RWPE2 (cell line): ENCODE results near the gene STAT5B.
"Not testable (repeated sequence)": the region's sequence is repeated elsewhere in the genome, so short reads cannot be mapped to it uniquely, and the experiment has no call there.

Experiments used
- ATAC-seq: fragments of 200-7000 bp; cut with Tn5 transposase; 3 replicates; pipeline ENCODE4 v1.9.1; 2021; ENCODE audit warnings: low read depth
- DNase-seq: peaks from one replicate; pipeline ENCODE4 v3.0.0-alpha.2; 2020; ENCODE audit warnings: low spot score
- H3K27ac ChIP-seq: fragments of 450-650 bp; 2 replicates; pipeline ENCODE4 v1.5.1; 2017; ENCODE audit warnings: mild to moderate bottlenecking; ENCODE audit not compliant: poor library complexity, severe bottlenecking
- H3K27me3 ChIP-seq: fragments of 250-450 bp; sonication (Bioruptor Pico); 2 replicates; pipeline ENCODE4 v1.5.1; 2021; ENCODE audit warnings: mild to moderate bottlenecking, moderate library complexity; ENCODE audit not compliant: insufficient read depth, poor library complexity, severe bottlenecking
- H3K36me3 ChIP-seq: fragments of 250-450 bp; sonication (Bioruptor Pico); 2 replicates; pipeline ENCODE4 v1.5.1; 2020; ENCODE audit warnings: low read depth, mild to moderate bottlenecking, moderate library complexity
- H3K4me1 ChIP-seq: fragments of 250-450 bp; sonication (Bioruptor Pico); 2 replicates; pipeline ENCODE4 v1.5.1; 2021; ENCODE audit warnings: mild to moderate bottlenecking, moderate library complexity; ENCODE audit not compliant: insufficient read depth, poor library complexity, severe bottlenecking
- H3K4me3 ChIP-seq: fragments of 250-450 bp; sonication (Bioruptor Pico); 2 replicates; pipeline ENCODE4 v1.5.1; 2021; ENCODE audit warnings: mild to moderate bottlenecking, moderate library complexity; ENCODE audit not compliant: severe bottlenecking
- H3K9me3 ChIP-seq: fragments of 250-450 bp; sonication (Bioruptor Pico); 2 replicates; pipeline ENCODE4 v1.5.1; 2021; ENCODE audit warnings: mild to moderate bottlenecking, moderate library complexity; ENCODE audit not compliant: severe bottlenecking
- TF ChIP-seq, protein P1 (sequence below): fragments of 450-650 bp; IDR thresholded peaks from one replicate; pipeline ENCODE4 v1.5.1; 2017; ENCODE audit warnings: mild to moderate bottlenecking, moderate library complexity; ENCODE audit not compliant: poor library complexity, severe bottlenecking

STAT5B gene

DNA sequence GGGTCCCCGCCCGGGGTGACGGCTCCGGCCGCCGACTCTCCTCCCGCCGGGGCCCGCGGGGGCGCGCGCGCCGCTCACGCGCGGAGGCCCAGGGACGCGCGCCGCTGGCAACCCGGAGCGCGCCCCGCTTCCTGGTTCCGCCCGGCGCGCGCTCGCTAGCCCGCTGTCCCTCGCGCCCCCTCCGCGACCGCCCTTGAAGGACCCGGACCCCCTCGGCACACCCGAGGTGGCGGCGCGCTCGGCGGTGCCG is at the start of gene STAT5B:
TSS of gene STAT5B (minus strand) at position 33 of the 250 bp plus-strand sequence. CDS start 44,264 bp downstream, outside the sequence.
- H3K4me3 ChIP-seq: peak within 1 kb of the TSS; percentile 99
- no peaks in the 10 kb centered on the region for H3K9me3 ChIP-seq
- H3K4me1 ChIP-seq: peaks cover 14% of the 10 kb centered on the region
- TF ChIP-seq, protein P1, sequence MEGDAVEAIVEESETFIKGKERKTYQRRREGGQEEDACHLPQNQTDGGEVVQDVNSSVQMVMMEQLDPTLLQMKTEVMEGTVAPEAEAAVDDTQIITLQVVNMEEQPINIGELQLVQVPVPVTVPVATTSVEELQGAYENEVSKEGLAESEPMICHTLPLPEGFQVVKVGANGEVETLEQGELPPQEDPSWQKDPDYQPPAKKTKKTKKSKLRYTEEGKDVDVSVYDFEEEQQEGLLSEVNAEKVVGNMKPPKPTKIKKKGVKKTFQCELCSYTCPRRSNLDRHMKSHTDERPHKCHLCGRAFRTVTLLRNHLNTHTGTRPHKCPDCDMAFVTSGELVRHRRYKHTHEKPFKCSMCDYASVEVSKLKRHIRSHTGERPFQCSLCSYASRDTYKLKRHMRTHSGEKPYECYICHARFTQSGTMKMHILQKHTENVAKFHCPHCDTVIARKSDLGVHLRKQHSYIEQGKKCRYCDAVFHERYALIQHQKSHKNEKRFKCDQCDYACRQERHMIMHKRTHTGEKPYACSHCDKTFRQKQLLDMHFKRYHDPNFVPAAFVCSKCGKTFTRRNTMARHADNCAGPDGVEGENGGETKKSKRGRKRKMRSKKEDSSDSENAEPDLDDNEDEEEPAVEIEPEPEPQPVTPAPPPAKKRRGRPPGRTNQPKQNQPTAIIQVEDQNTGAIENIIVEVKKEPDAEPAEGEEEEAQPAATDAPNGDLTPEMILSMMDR: no peak
- DNase-seq (no peak), ATAC-seq (peak; percentile 28; the same call in 2 of the 3 replicates)
- H3K36me3 ChIP-seq: no peaks in the 10 kb centered on the region
- no peaks in the 10 kb centered on the region for H3K27me3 ChIP-seq
- H3K27ac ChIP-seq: peak within 1 kb of the TSS; percentile 60

DNA sequence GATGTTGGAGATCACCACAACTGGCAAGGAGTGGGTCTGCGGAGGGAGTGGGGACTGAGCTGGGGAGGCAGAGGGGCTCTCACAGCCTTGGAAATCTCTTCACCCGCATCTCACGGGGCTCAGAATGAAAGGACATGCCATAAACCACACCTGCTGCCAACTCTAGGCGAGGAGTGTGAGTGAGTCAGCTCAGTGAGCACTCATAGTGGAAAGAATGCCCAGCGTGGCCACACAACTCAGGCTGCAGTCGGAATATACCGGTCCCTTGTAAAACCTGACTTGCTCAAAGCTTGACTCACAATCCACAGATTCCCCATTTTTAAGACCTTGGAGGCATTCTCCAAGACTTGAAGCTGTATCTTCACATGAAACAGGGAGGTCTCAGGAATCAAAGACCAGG is 48.8 kb upstream of the STAT5B start:
- ATAC-seq (peak; percentile 77), DNase-seq (peak; percentile 88)
- Histone ChIP-seq H3K4me3 (no peak overlapping the region), H3K27ac (peak overlapping the region; percentile 92), H3K9me3 (no peaks in the 10 kb centered on the region), H3K4me1 (peaks cover 32% of the 10 kb centered on the region), H3K27me3 (no peaks in the 10 kb centered on the region), H3K36me3 (peaks cover 62% of the 10 kb centered on the region)
- TF ChIP-seq, protein P1: no peak

DNA sequence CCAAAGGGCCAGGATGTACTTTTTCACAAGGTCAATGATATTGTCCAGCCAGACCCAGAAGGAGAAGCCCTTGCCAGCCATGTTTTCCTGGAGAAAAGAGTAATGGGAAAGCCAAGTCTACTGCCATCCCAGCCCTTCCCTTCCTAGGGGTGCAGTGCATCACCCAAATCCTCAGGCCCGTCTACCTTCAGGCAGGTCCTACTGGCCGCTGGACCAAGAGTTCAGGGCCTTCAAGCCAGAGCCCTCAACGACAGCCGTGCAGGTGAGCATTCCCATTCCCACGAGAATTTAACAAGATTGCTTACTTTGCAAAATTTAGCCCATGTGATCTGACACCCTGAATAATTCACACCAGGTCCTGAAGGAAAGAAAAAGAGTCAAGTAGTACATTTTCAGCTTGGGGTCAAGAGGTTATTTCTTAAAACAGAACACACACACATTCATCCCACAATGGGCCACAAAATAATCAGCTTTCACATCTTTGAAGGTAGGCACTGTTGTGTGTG is 47.1 kb upstream of the STAT5B start:
- Histone ChIP-seq H3K9me3 (no peaks in the 10 kb centered on the region), H3K27ac (peak overlapping the region; percentile 92), H3K36me3 (peaks cover 65% of the 10 kb centered on the region), H3K27me3 (no peaks in the 10 kb centered on the region), H3K4me1 (peaks cover 20% of the 10 kb centered on the region), H3K4me3 (no peak overlapping the region)
- TF ChIP-seq, protein P1: no peak
- ATAC-seq (no peak), DNase-seq (no peak)

DNA sequence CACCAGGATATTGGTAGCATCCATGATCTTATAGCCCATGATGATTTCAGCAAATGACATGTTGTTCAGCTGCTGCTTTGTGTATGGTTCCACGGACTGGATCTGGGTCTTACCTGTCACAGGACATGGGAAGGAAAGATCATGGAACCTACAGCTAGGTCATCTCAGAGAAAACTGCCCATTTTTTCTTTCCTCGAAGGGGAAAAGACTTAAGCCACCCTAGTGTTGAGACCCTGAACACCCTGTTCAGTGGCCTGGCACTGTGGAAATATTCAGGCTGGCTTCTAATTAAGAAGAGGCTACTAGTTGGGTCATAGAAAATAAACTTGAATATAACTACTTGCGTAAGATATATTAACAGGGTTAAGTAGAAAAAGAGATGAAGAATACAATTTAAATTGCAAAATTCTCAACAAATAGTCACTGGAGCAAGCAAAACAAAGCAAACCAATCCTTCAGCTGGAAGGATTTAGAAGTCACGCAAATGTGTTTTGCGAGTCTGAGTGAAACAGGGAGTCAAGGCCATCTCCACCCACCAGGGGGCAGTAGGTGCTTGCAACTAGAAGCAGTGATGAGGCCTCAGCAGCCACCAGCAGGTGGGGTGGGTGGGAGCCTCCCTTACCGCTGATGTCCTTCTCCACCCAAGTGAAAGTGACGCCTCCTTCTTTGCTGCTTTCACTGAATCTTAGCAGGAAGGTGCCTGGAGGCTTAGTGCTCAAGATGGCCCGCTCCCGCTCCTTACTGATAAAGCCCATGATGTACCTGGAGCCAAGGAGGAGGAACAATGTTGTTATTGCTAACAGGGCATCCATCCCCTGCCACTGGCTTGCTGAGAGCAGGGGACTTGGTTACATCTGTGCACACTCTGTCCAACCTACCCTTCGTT is 46.4 kb upstream of the STAT5B start:
- TF ChIP-seq, protein P1: peak; percentile 98
- Histone ChIP-seq H3K4me1 (peaks cover 20% of the 10 kb centered on the region), H3K27me3 (no peaks in the 10 kb centered on the region), H3K4me3 (no peak overlapping the region), H3K36me3 (peaks cover 61% of the 10 kb centered on the region), H3K9me3 (no peaks in the 10 kb centered on the region), H3K27ac (peak overlapping the region; percentile 92)
- ATAC-seq: peak; percentile 64
- DNase-seq: peak; percentile 90

DNA sequence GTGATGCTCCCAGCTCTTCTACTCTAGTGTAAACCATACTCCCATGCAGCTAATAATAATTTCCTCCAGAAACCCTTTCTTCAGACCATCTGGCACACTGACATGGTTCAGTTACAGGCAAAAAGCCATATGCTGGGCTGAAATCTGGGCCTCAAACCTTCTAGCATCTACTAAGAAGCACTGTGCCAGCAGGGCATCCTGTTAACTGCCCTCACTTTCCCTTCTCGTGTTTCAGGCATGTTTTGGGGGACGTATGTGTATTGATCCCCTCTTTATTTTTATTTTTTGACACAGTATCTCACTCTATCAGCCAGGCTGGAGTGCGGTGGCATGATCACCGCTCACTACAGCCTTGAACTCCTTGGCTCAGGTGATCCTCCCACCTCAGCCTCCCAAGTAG is 45.4 kb upstream of the STAT5B start:
- Histone ChIP-seq H3K9me3 (no peaks in the 10 kb centered on the region), H3K4me1 (peaks cover 20% of the 10 kb centered on the region), H3K36me3 (peaks cover 63% of the 10 kb centered on the region), H3K27ac (no peak overlapping the region), H3K27me3 (no peaks in the 10 kb centered on the region), H3K4me3 (no peak overlapping the region)
- DNase-seq (no peak), ATAC-seq (no peak)
- TF ChIP-seq, protein P1: no peak

DNA sequence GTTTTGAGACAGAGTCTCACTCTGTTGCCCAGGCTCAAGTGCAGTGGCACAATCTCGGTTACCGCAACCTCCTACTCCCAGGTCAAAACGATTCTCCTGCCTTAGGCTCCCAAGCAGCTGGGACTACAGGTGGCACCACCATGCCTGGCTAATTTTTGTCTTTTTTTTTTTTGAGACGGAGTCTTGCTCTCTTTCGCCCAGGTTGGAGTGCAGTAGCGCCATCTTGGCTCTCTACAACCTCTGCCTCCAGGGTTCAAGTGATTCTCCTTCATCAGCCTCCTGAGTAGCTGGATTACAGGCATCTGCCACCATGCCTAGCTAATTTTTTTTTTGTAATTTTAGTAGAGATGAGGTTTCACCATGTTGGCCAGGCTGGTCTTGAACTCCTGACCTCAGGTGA is 41.8 kb upstream of the STAT5B start:
- H3K36me3 ChIP-seq: peaks cover 62% of the 10 kb centered on the region
- not testable (repeated sequence) for H3K9me3 ChIP-seq, ATAC-seq, H3K4me1 ChIP-seq, H3K27me3 ChIP-seq, DNase-seq, H3K4me3 ChIP-seq, H3K27ac ChIP-seq
